DMS53 treated with DMSO at 0.1 percent for 48 hours (cell line): ENCODE data around the gene RAB39B.

Experiments used
- DNase-seq: peaks from one replicate; lab custom pipeline; 2025; ENCODE audit not compliant: unreplicated experiment; lab: John Stamatoyannopoulos, UW

Gene RAB39B

DNA sequence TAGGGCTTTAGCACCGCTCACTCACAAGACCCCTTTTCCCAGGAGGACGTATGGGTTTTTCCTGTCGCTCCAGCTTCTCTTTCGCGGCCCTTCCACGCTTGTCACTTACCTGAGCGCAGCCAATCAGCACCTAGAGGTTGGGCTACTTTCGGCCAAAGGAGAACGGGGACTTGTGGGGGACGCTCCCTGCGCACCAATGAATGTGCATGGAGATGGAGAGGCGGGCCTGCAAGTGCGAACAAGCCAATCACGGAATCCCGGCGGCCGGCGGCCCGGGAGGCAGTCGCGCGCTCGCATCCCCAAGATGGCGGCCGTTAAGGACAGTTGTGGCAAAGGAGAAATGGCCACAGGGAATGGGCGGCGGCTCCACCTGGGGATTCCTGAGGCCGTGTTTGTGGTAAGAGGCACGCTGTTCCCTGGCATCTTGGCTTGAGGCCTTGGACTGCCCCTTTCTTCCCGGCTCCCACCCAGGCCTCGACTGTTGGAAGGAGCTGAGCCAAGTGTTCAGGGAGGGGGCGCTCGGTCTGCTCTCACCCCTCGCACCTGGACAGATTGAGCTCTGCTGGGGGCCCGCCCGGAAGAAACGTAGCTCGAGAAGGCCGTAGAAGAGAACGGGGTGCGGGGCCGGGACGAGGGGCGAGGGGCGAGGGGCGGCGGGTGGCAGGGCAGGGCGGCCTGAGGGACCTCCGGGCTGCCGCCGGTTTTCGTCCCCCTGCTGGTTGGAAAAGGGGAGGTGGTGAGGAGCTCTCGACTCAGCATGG lies 47.9 kb downstream of the RAB39B start, which contains the start of gene VBP1:
VBP1 (plus strand) TSS at position 282 of the 761 bp plus-strand sequence; CDS start at position 305, 23 bp downstream.
- peak; percentile 91 for DNase-seq

DNA sequence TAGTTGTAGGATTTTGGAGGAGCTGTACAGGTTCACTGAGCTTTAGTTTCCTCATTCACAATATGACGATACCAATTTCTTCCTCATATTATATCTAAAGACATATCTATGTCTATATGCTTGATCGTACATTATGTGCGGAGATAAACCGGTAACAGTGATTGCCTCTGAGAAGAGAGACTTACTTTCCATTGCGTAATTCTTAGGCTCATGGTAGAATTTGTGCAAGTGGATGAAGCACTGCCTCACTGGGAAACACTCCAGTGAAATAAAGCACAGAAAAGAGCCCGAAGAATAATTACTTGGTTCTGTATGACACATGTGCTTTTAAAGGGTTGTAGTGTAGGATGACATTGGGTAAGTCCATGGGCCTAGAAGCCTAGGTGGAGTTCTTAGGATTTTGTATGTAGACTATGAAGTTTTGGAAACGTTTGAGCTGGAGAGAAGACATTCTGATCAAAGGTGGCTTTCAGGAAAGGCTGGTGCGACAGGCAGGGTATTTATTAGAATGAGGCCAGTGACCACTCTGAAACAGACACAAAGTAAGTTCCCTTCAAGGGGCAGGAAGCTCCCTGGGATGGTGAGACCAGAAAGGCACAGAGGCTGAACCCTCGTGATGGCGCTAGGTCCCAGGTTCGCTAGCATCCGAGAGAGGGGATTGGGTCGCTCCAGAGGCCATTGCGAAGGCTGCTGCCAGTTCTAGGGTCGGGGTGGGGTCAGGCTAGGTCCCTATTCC lies 48.7 kb downstream of the RAB39B start:
- DNase-seq, result peak; percentile 22

DNA sequence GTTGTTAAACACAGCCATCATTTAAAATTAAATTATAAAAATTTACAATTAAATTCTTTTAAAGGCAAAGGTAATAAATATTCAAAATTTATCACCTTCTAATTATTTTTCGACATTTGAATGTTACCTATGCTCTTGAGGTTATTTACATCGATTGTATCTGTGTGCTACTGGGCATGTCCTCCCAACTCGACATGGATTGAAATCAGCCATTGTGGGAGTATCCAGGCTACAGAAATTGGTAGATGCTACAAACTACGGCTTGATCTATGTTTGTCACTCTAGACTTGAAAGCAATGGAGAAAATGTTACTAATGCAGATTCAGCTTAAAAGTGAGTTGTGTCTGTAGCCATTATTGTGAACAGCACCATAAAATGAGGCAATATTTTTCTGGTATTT lies 50.6 kb downstream of the RAB39B start:
- DNase-seq, result no peak

DNA sequence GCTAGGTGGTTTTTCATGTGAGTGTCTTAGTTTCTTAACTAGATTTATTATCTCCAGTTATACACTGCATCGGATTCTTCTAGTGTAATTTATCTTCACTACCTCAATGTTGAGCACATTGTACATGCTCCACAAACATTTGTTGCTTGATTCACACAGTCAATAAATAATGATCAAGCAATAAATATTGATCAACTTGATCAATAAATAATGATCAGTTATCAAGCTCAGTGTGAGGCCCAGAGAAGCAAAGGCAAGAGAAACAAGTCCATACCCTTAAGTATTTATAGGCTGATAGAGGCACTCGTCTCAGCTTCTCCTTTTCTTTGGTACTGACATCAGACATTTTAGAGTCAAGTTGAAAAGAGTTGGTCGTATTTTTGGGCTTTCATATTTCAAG lies 53.1 kb downstream of the RAB39B start:
- no peak for DNase-seq
